ENCODE measurements around the gene GSG1. TPM values are rescaled to one million over a fixed set of nuclear protein-coding genes. Genes with fewer than 3 reads are reported as not detected.
A peak's percentile ranks its signal among the peaks of the same experiment; 100 is the strongest.
"Not testable (repeated sequence)": the region's sequence is repeated elsewhere in the genome, so short reads cannot be mapped to it uniquely, and the experiment has no call there.

The GSG1 gene
- total RNA-seq, 1 donor from 2014 or later: not detected

DNA sequence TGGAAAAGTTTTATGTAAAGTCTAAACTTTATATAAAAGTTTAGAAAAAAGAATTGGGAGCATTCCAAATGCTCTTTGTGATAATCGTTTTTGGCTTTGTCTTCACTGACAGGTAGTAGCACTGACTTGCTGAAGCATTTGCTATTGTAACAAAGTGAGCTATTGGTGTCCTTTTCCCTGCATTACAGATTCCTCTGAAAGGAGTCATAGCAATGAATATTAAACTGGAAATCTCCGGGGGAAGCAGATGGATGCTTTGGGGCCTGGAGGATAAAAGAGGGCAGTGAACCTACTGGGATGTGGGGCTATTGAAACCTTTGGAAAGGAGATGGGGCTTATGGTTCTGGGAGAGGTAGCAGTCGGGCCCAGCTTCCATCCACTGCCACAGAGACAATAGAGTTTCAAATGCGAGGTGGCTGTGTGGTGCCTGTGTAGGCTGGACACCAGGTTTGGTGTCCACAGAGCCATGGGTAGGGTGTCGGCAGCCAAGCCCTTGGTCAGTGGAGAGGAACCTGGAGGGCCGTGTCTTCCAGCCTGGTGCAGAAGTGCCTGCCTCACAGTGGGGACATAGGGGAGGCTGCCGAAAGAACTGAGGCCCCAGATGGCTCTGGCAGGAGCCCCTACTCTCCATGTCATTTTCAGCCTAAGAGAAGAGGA is 10.1 kb downstream of the GSG1 start:
- DNase-seq (ENCODE audit: low read depth in 2 of 2): peak in 1 of 2 donors; percentile 36

DNA sequence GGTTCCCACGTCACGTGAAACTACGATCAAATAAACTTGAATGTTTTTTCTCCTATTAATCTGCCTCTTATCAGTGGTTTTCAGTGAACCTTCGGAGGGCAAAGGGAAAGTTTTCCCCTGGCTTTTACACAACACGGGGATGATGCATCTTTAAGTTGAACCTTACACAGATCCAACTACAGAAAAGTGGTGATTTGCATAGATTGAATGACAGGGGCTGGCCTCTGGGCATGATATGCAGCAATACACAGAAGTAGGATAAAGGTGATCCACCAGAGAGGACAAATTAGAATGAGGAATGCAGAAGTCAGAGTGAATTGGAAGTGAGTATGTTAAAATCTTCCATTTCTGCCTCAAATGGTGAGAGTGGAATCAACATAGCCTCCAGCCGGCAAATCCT is 11.6 kb downstream of the GSG1 start:
- no peak for DNase-seq (ENCODE audit: low read depth in 2 of 2)

DNA sequence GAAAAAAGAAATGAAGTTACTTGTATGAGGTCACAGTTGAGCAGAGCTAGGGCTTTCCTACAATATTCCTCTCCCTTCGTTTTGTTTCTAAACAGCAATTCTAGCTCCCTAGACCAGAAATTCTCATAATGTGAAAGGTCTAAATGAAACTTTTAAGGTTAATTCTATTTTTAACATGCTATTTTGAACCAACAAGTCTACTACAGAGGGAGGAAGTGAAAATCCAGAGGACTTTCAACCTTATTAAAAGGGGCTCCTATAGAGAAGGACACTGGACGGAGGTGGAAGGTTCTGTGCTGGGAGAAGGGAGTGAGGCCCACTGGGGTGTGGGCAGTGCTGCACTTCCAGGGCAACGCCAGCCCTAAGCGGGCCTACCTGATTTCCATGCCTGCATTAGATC is 13.4 kb downstream of the GSG1 start:
- DNase-seq (ENCODE audit: low read depth in 2 of 2): no peak

DNA sequence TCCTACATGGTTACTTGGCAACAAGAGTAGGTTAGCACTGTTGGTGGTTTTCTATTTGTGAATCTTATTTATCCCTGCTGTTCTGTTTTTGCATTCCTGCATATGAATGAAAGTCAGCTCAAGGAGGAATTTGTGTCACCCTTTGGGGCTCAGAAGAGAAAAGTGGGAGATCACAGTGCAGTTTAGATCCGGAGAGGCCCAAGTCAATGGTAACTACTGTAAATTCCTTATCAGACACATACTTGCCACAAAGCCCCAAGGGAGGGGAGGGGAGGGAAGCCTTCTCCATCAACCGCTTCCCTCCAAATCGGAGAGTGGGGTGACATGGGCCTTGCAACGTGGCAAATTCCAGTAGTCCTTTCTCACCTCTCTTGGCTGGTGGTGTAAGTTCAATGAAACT is 15.0 kb downstream of the GSG1 start:
- no peak for DNase-seq (ENCODE audit: low read depth in 2 of 2)

DNA sequence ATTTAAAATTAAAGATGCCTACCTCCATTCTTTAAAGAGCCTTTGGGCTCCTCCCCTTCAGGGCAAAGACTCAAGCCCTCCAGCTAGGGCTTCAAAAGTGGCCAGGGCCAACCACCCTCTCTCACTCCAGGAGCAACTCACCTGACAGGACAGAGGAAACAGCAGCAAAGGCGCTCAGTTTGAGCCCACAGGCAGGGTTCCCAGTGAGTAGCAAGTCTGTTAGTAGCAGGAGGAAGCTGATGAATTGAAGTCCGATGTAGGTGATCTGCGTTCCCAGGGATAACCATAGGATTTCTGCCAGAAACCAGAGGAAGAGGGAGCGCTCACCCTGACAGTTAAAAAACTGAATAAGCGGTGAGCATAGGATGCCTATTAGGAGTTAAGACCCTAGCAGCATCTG is 15.7 kb downstream of the GSG1 start:
- no peak for DNase-seq (ENCODE audit: low read depth in 2 of 2)

DNA sequence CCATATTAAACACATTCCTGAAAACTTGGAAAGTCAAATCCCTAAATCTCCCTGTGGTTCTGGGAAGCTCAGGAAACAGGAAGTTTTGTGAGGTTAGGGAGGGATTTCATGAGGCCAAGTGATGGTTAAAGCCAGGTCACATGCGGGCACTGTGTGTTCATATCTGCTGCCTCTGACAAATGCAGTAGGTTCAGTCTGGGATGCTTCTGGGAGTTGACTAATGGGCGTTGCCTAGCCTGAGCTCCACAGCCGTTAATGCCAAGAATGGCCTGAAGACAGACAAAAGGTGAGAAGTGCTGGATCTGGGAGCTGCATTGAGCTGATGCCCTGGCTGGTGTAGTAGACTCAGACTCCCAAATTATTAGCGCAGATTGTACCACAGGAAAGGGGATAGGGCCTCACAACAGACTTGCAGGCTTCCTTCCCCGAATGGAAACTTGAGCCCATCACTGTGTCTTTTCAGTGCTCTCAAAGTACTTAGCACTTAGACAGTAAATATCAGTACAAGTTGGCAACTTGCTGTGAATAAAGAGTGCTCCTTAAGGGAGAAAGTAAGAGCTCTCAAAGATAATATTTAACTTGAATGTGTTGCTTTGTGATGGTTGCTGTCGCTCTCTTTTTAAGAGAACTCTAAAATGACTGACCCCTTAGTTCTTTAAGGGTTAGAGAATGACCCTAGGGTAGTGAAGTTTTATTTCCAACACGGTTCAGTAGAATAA is 17.3 kb downstream of the GSG1 start:
- no peak for DNase-seq (ENCODE audit: low read depth in 2 of 2)

DNA sequence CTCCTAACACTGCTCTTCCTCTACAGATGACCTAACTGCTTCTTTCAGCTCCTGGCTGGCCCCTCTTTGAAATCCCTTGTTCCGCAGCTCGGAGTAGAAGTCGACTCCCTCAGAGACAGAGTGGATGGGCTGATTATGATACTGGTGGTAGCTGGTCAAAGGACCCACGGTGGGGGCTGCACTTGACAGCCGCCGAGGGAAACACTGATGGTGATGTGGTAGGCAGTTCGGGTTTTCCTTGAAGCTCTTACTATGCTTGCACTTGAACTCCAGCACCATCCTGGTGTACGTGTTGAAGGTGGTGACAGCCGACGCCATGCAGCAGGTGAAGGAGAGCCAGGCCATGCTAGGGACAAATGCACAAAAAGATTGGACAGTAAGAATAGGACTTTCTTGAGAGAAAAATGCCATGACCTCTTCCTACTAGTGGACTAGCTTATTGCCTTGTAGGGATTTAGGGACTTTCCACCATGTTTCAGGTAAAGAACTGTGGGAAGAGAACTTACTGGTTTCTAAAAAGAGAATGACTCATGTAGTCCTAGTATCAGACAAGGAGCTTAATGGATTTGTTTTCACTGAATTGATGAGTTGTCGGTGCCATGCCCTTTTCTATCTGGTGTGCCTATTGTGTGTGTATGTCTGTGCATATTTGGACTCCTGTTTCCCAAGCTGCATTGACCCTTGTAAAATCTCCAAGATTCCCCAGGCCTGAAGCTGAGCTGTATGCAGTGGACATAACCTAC is 18.4 kb downstream of the GSG1 start:
- DNase-seq (ENCODE audit: low read depth in 2 of 2): no peak

DNA sequence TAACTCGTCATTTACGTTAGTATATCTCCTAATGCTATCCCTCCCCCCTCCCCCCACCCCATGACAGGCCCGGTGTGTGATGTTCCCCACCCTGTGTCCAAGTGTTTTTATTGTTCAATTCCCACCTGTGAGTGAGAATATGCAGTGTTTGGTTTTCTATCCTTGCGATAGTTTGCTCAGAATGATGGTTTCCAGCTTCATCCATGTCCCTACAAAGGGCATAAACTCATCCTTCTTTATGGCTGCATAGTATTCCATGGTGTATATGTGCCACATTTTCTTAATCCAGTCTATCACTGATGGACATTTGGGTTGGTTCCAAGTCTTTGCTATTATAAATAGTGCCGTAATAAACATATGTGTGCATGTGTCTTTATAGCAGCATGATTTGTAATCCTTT is 19.8 kb downstream of the GSG1 start:
- not testable (repeated sequence) for DNase-seq (ENCODE audit: low read depth in 2 of 2)

DNA sequence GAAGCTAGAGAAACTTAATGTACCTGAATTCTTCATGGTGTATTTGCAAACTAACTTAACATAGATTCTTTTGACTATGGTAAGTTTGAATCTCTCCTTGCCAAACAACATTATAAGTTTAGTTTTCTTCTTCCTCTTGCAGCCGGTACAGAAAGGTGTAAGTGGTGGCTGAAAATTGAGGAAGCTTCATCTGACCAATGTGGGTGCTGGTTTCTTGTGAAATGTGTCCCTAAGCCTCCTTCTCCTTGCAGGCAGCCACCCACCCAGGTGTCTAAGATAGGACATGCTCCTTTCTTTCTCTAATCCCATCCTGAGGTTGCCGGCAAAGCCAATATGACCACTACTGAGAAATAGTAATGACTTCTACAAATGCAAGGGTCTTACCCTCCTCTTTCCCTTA is 20.6 kb downstream of the GSG1 start:
- no peak for DNase-seq (ENCODE audit: low read depth in 2 of 2)

DNA sequence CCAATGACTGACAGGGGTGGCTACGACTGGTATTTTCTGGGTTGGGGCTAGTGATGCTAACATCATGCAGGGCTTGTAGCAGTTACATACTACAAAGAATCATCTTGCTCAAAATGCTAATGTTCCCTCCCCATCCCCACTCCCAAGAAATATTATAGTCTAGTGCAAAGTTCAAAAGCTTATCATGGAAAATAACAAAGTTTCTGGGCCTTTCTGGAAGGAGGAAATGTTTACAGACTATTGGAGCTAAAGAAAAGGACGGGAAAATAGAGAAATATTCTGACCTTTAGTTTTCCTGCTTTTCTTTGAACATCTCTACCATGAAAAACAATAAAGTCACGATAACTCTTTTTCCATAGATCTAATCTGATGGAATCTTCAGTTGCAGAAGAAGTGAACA is 23.2 kb downstream of the GSG1 start:
- DNase-seq (ENCODE audit: low read depth in 2 of 2): peak in 1 of 2 donors; percentile 56

DNA sequence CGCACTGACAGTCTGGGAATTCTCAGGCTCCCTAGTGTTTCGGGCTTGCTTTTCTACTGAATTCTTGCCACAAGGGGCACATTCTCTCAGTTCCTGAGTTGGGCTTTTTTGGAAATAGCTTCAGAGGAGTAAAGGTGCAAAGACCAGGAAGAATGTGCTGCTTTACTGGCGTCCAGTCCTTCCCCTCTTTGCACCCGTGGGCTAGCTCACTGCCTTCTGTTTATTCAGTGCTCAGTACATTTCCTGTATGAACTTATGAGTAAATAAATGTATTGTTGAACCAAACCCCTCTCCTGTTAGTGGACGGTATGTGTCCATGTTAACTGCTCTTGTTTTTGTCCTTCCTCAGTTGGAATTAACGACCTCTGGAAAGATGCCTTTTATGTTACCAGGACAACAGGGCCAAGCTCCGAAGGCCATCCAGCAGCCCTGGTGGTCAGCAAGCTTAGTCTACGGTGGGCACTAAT is 24.0 kb downstream of the GSG1 start:
- DNase-seq (ENCODE audit: low read depth in 2 of 2): peak; percentile 99

DNA sequence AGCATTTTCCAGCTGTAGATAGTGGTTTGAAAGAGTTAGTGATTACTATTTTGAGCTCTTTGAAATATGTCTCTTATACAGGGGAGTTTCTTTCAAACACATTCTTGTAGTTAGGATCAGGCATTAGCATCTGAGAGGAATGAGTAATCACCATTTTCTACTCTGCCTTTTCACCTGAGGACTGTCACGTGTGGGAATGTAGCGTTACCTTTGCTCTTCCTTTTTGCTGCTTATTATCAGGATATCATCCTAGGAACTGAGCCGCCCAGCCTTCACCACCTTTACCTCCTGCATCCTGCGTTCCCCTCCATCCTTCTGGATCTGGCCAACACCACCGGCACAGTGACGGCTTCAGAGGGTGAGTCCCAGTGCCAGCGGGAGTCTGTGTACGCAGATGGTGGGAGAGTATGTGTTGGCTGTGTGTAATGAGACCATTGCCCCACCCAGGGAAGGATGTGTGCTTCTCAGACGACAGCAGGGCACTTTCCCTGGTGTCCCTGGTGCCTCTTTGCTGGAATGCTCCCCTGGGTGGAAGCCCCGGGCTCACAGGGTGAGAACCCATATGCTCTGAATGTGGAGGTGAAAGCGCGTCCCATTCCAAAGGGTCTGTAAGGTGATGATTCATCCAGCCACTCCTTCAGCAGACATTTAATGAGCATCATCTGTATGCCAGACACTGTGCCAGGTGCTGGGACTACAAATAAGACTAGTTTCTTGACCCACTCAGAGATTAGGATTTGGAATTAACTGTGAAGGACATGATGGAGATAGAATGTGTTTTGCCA is 27.5 kb downstream of the GSG1 start:
- no peak for DNase-seq (ENCODE audit: low read depth in 2 of 2)

DNA sequence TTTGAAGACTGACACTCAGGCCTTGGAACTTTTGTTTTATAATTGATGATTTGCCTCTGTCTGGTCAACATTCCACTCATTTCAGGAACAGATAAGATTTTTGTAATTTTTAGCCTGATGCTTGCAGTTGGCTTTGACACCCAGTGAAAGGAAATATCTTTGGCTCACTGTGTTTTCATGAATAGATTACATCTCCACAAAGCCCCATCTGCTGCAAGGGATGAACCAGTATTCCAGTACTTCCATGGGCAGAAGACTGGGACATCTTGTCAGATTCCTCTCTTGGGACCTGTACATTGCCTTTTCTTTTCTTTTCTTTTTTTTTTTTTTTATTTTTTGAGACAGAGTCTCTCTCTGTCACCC is 28.4 kb downstream of the GSG1 start:
- DNase-seq (ENCODE audit: low read depth in 2 of 2): no peak

DNA sequence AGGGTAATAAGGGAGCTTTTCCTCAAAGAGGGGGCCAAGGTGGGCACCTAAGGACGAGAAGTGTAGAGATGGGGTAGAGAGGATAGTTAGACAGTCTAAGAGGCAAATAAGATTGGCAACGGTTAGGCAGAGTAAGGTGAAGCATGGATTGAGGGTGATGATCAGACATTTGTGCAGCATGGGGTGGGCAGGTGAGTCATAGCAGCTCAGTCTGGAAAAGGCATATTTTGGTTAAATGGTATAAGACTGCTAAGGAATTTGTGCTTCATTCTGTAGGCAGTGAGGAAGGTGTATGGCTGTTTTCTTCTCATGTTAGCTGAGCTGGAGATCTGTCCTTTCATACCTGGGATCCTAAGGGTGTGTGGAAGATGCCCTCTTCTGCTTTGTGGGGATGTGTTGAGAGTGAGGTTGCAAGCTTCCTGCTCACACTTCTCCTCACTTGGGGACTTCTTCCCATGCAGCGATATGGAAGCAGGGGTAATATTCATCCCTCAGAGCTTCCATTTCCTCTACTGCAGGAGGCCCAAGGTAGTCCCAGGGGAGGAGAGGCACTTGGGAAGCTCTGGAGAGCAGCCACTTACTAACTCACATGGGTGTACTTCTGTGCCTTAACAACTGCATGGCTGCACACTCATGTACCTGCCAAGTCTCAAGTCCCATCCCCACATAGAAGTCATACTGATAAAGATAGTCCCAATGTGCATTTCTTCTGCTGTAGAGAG is 28.9 kb downstream of the GSG1 start:
- DNase-seq (ENCODE audit: low read depth in 2 of 2): no peak

DNA sequence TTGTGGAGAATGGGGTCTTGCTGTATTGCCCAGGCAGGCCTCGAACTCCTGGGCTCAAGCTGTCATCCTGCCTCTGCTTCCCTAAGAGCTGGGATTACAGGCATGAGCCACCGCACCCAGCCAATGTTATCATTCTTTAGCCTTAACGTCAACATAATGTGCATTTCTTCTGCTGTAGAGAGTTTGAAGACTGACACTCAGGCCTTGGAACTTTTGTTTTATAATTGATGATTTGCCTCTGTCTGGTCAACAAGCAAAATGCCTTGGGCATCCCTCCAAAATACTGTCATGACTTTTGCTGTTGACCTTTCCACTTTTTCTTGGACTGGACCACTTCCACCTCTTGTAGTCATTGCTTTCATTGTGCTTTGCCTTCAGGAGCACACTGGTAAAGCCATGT is 30.3 kb downstream of the GSG1 start:
- no peak for DNase-seq (ENCODE audit: low read depth in 2 of 2)

DNA sequence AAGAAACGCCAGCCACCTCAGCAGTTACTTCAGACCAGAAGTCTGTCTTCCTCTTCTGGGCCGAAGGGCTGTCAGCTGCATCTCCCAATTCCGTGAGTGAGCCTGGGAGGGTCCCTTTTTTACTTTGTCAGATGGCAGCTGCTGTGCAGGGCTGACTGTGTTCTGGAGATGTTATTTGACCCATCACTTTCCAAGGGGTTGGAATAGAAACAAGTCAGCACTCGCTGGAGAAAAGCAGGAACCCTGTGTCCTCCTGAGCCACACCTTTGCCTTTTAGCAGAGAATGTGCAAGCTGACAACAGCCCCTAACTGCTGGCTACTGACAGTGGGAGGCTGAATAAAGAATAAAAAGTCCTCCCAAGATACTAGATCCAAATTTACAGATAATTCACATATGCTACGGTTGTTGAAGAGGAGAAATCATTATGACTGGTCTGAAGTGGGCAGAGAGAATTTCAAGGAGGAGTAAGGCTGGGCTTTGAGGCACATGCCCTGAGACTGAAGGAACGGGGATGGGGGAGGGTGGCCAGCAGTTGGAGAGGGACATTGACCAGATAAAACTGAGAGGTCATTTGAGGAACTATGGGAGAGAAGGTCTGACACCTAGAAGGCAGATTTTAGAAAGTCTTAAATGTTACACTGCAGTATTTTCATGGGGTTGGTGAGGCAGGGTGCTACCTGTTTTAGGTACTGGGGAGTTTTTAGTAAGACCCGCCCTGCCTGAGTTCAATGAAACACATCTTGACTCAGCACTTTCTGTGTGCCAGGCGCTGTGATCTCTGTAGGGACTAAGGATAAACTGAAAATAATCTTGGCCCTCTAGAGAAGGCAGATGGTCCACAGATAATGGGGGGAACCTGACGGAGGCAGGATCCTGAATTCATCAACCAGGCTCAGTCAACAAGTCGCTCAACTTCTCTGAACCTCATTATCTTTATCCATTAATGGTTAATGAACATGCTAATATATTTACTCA is 31.9 kb downstream of the GSG1 start:
- DNase-seq (ENCODE audit: low read depth in 2 of 2): no peak

DNA sequence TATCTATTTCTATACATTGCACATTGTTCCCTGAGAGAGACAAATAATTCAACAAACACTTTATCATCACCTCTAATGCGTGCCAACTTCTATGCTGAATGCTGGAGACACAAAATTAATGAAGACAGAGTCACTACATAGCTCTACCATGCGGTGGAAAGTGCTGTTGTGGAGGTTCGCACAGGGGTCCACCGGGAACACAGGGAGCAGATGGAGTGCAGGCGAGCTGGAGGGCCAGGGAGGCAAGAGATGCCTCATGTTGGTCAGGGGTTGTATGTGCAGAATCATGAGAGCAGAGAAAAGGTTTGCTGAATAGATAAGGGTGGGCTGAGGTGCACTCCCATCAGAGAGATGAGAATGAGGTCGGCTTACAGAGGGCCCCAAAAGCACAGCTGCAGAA is 34.1 kb downstream of the GSG1 start:
- no peak for DNase-seq (ENCODE audit: low read depth in 2 of 2)

DNA sequence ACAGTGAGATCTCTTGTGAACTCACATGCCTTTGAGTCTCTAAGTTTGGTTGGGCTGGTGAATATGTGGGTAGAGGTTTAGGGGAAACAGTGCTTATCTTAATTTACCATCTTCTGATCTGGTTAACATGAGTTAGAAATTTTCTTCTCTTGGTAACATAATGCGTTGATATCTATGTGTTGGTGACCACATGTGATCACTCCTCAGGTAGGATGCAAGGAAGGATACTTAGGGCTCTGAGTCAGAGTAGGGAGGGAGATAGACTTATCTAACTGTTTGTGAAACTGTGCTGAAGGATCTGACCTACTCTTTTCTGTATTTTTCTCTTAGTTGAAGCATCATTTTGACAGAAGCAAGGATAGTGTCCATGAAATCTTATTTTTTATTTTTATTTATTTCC is 36.1 kb downstream of the GSG1 start:
- no peak for DNase-seq (ENCODE audit: low read depth in 2 of 2)

DNA sequence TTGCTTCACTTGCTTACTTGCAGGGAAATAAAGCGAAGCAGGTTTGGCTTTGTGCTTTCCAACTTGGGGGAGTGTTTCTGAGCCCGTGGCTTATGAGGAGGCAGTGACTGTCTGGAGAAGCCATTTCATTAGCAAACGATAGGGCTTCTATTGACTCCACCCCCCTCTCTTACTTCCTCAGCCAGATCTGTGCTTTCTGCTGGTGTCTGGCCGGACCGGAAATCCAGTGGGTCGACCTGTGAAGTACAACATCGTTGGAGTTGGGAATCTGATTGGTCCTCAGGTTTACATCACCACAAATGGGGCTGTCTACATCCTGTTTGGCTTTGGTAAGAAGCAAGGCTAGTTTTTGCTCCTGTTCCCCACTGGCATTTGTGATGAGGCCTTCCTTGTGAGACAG is 37.0 kb downstream of the GSG1 start:
- DNase-seq (ENCODE audit: low read depth in 2 of 2): no peak

DNA sequence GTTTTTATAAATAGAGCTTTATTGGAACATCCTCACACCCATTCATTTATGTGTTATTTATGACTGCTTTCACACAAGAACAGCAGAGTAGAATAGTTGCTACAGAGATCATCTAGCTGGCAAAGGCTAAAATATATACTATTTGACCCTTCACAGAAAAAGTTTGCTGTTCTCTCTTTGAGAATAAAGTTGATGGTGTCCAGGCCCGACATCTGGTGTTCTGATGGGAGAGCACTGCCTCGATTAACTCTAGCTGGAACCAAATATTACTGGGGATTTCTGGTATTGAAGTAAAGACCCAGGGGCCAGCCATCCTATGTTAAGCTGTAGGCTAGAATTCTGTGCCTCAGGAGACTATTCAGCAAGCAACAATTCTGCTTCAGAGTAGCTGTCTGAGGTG is 37.5 kb downstream of the GSG1 start:
- DNase-seq (ENCODE audit: low read depth in 2 of 2): no peak
